Activated gamma-delta T cell treated with anti-CD3 and anti-CD28 coated beads, Interleukin-2, amount 50 U/mL, for 16 hours (primary cell): ENCODE results near the gene SBK2.
"Not testable (repeated sequence)": the region's sequence is repeated elsewhere in the genome, so short reads cannot be mapped to it uniquely, and the experiment has no call there.

Experiments
- DNase-seq: peaks from one replicate; pipeline ENCODE4 v3.0.0-alpha.2; 2020; ENCODE audit warnings: low read depth

The SBK2 gene

DNA sequence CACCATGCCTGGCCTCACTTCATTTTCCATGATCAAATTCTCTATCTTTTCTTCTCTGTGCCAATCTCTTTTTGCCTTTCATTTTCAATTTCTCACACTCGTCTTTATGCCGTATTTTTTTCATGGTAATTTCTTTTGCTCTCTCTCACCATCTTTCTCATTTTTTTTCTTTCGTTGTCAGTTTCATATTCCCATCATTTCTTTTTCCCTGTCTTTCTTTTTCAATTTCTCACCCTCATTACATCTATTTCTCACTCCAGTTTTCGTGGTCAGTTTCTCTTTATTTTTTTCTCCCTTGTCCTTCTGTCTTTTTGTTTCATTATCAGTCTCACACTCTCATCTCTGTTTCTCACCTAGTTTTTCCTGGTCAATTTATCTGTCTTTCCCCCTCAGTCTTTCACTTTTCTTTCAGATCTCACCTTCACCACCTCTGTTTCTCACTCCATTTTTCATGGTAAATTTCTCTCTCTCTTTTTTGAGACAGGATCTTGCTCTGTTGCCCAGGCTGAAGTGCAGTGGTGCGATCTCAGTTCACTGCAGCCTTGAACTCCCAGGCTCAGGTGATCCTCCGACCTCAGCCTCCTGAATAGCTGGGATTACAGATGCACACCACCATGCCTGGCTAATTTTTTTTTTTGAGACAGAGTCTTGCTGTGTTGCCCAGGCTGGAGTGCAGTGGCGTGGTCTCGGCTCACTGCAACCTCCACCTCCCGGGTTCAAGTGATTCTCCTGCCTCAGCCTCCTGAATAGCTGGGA is 34.6 kb downstream of the SBK2 start:
- no peak for DNase-seq

DNA sequence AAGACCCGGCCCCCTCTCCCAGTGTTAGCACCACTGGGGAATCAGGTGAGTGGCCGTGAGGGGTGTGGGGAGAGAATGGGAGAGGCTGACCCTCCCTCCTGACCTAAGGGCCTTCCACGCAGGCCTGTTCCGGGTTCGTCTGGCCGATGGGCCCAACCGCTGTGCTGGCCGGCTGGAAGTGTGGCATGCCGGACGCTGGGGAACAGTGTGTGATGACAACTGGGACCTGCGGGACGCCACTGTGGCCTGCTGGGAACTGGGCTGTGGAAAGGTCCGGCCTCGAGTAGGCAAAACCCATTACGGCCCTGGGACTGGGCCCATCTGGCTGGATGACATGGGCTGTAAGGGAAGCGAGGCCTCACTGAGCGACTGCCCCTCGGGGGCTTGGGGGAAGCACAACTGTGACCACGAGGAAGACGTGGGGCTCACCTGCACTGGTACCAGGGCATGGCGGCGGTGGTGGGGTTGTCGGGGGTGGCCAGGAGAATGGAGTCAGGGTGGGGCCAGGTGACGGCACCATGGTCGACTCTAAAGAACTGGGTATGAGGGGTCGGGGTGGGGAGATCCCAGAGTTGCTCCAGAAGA is 36.5 kb downstream of the SBK2 start:
- no peak for DNase-seq

DNA sequence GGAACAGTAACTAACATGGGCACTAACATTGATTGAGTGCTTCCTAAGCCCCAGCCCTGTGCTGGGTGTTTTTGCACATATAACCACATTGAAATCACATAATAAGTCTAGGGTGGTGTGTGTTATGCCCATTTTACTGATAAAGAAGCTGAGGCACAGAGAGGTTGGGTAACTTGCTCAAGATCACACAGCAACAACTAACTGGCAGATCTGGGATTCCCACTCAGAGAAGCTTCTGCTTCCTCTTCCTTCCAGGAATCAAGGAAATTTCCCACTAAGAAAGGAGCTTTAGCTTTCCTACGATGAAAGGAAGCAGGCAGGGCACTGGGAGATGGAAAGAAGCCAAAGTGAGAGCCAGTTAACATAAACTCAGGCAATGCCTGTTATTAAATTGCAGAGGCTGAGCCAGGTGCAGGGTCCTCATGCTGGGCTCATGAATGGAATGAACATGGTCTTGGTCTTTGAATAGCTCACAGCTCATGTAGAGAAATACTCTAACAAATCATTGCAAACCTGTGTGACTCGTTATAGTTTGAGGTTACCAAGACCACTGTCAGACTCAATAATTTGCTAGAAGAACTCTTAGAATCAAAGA is 38.6 kb downstream of the SBK2 start:
- DNase-seq, result no peak

DNA sequence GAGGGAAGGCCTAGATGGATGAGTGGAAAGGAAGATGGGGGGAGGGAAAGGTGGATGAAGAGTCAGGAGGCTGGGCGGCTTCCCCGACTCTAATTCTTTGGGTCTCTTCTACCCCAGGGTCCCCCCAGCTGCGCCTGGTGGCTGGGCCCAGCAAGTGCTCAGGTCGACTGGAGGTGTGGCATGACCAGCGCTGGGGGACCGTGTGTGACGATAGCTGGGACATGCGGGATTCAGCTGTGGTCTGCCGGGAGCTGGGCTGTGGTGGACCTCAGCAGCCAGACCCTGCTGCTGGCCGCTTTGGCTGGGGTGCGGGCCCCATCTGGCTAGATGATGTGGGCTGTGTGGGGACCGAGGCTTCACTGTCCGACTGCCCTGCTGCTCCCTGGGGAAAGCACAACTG is 39.2 kb downstream of the SBK2 start:
- no peak for DNase-seq

DNA sequence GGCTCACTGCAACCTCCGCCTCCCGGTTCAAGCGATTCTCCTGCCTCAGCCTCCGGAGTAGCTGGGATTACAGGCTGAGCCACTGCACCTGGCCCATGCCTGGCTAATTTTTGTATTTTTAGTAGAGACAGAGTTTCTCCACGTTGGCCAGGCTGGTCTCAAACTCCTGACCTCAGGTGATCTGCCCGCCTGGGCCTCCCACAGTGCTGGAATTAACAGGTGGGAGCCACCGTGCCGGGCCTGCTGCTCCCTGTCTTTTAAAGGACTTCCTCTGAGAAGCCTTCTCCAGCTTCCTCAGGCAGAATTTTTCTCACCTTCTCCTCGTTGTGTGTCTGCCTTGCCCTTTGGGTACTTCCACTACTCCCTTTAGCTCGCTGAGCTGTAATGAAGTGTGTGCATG is 40.1 kb downstream of the SBK2 start:
- not testable (repeated sequence) for DNase-seq

DNA sequence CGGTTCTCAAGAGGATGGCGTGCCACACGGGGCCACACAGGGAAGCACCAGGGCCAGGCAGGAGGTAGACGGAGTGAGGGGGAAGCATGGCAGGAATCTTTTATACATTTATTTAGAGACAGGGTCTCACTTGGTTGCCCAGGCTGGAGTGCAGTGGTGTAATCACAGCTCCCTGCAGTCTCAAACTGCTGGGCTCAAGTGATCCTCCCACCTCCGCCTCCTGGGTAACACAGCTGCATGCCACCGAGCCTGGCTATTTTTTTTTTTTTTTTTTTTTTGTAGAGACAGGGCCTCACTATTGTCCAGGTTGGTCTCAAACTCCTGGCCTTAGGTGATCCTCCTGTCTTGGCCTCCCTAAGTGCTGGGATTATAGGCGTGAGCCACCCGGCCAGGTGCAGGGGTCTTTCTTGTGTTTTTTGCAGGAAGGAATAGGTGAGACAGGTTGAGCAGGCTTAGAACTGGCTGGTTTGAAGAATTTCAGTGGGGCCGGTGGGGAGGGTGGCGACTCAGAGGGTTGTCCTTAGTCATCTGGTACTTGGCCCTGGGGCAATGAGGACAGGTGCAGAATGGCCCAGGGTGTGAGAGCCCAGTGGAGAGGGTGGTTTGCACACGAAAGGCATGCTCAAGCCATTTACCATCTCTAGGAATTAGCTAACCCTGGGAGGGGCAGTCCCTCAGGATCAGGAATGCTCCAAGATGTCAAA is 41.1 kb downstream of the SBK2 start:
- no peak for DNase-seq

DNA sequence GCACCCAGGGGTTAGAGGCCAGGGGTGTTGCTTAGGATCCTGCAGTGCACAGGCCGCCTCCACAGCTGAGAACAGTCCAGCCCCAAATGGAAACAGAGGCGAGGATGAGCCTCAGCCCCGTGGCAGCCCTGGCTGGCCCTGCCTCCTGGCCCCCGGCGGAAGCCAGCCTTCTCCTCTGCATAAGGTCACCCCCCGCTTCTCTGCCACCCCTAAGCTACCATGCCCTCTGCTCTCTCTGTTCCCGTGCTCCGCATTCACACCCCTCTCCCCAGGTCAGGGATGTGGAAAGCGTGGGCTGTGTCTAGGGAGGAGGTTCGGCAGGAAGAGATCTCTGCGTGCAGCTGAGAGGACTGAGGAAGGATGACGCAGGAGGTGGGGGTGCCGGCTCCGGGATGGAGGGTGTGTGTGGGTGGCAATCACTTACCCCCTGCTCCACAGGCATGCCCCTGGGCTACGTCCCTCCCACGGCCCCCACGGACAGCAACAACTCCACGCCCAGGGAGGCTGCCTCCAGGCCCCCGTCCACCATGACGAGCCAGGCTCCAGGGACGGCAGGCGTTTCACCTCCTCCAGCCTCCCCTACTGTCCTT is 42.7 kb downstream of the SBK2 start:
- no peak for DNase-seq

DNA sequence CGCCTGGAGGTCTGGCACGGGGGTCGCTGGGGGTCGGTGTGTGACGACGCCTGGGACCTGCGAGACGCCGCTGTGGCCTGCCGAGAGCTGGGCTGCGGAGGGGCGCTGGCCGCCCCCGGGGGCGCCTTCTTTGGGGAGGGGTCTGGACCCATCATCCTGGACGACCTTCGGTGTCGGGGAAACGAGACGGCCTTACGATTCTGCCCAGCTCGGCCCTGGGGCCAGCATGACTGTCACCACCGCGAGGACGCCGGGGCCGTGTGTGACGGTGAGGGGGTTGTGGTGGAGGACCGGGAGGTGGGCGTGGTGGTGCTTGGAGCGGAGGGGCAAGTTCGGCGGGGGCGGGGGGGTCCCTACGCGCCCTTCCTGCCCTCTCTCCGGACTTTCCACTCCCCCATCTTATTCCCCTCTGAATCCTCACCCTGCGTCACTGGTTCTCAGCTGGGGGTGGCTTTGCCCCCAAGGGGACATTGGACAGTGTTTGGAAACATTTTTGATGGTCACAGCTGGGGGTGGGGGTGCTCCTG is 43.2 kb downstream of the SBK2 start:
- DNase-seq, result no peak

DNA sequence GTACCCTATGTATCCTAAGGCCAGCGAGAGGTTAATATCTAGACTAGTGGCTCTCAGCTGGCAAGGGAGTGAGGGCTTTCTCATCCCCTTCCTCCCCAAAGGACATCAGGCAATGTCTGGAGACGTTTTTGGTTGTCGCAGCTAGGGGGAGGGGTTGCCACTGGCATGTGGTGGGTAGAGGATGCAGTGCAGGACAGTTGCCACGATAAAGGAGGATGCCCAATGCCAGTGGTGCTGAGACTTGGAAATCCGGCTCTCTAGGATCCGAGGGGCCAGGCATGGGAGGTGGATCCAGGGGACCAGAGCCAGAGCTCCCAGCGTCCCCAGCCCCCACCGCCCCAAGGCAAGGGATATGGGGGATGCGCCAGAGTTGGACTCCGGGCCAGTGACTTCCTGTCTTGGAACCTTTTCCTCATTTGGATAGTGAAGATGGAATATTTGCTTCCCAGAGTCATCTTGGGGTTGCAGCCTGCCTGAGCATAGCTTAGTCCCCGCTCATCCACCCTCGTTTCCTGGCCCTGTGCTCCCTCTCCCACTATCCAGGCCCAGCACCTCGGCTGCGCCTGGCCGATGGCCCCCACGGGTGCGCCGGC is 43.8 kb downstream of the SBK2 start:
- no peak for DNase-seq

DNA sequence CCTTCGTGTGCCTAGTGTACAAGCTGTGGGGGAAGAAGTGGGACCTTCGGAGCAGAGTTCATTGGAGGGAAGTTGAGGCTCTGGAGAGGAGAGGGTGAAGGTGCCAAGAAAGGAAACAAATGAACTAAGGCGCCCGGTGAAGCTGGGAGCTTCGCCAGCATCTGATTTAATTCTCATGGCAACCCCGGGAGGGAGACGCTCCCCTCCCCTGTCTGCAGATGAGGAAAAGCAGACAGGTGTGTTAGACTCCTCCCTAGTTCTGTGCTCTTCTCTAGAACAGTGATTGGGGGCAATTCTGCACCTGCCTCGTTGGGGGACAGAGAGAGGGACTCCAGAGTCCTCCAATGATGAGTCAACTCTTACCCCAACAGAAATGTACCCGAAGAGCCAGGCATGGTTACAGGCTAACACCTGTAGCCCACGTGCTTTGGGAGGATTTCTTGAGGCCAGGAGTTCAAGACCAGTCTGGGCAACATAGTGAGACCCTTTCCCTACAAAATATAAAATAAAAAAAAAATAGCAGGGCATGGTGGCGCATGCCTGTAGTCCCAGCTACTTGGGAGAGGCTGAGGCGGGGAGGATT is 44.5 kb downstream of the SBK2 start:
- DNase-seq, result no peak

DNA sequence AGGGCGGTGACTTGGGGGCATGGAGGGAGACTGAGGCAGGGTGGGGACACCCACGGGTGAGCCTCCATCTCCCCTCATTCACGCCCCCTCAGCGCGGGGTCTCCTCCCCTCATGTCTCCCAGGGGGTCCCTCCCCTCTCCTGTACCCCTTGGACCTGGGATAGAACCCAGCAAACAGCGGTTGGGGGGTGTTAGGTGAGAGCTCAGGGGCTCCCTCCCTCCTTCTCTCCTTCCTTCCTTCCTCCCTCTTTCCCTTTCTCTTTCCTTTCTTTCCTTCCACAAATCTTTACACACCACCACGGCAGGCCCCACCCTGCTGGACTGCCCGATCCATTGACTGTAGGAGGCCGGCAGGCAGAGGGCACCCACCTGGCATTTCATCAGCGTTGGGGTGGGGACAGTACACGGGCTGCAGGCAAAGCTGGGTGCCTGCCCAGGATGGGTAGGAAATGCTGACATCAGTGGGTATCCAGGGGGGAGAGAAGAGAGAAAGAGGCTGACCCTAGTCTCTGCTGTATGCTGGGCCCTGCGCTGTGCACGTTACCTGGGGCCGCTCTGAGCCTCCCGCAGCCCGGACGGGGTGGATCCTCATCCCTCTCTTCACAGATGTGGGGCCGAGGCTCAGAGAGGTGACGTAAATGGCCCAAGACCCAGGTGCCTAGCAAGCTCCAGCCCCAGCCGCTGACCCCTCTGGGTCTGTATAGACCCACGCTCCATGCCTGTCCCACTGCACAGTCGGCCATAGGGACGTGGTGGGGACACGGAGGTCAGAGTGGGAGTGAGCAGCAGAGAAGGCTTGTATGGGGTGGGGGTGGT is 45.2 kb downstream of the SBK2 start:
- no peak for DNase-seq

DNA sequence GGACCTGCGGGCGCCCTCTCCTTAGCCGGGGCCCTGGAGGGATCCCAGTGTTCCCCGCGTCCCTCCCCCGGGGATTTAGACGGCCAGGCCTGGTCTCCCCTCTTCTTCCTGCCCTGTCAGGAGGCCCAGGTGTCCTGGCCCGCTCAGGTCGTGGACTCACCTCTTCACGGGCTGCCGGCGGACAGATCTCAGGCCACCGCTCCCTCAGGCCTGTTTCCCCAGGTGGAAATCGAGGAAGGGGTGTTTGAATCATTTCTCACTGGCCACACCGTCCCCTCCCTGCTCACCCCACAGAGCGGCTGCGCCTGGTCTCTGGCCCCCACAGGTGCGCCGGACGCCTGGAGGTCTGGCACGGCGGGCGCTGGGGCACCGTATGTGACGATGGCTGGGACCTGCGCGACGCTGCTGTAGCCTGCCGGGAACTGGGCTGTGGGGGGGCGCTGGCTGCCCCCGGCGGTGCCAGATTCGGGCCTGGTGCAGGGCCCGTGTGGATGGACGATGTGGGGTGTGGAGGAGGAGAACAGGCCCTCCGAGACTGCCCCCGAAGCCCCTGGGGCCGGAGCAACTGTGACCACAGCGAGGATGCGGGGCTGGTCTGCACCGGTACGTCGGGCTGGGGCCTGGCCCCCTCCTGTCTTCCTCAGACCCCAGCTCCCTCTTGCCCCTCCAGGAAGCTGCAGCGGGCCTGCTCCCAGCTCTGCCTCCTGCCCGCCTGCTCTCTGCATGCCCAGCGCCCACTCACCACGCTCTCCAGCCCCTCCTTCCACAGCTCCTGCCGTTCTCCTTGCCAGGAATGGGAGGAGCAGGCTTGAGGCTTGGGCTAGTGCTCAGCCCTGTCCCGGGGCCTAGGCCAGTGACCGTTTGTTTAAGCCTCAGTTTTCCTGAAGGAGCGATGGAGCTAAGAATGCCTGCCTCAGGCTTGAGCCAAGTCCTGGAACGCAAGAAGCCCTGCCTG is 46.2 kb downstream of the SBK2 start:
- no peak for DNase-seq

DNA sequence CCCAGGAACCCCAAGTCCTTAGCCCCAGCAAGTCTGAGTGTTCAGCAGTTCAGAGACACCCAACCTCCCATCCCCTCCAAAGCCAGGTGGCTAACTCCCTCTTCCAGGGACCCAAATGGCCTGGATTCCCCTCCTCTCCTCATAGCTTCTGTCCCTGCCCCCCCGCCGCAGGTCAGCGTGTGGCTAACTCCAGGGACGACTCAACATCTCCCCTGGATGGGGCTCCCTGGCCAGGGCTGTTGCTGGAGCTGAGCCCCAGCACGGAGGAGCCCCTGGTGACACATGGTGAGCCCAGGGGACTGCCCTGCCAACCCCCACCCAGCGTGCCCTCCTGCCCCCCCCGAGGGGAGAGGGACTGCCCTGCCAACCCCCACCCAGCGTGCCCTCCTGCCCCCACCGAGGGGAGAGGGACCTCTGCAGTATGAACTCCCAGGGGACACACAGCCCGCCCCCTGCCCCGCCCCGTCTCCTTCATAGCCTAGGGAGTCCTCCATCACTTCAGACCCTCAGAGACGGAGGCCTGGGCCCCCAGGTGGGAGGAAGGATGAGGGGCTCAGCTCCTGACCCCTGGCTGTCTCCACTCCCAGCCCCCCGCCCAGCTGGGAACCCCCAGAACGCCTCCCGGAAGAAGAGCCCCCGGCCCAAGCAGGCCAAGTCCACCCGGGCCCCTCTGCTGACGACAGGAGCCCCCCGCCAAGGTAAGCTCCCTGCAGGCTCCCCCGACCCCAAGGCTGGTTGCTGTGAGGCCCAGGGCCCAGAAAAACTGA is 47.0 kb downstream of the SBK2 start:
- no peak for DNase-seq

DNA sequence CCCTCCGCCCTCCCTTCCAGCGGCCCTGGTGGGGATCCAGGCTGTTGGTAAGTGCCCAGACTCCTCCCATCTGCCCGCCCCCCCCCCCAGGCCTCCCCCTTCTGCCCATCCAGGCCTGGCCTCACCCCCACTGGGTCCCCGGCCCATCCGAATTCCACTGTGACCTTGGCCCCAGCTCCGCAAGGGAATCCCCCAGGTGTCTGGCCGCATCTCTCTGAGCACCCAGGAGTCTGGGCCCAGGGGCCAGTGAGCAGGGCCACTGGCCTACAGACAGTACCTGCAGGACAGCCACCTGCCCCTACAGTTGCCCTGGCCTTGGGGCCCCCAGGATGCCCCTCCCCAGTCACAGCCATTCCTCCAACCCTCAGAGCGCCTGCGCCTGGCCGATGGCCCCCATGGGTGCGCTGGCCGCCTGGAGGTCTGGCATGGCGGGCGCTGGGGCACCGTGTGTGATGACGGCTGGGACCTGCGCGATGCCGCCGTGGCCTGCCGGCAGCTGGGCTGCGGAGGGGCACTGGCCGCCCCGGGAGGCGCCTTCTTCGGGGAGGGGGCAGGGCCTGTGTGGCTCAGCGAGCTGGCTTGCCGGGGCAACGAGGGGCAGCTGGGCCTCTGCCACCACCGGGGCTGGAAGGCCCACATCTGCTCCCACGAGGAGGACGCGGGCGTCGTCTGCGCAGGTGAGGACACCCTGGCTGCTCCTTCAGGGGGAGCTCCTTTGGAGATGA is 47.8 kb downstream of the SBK2 start:
- no peak for DNase-seq

DNA sequence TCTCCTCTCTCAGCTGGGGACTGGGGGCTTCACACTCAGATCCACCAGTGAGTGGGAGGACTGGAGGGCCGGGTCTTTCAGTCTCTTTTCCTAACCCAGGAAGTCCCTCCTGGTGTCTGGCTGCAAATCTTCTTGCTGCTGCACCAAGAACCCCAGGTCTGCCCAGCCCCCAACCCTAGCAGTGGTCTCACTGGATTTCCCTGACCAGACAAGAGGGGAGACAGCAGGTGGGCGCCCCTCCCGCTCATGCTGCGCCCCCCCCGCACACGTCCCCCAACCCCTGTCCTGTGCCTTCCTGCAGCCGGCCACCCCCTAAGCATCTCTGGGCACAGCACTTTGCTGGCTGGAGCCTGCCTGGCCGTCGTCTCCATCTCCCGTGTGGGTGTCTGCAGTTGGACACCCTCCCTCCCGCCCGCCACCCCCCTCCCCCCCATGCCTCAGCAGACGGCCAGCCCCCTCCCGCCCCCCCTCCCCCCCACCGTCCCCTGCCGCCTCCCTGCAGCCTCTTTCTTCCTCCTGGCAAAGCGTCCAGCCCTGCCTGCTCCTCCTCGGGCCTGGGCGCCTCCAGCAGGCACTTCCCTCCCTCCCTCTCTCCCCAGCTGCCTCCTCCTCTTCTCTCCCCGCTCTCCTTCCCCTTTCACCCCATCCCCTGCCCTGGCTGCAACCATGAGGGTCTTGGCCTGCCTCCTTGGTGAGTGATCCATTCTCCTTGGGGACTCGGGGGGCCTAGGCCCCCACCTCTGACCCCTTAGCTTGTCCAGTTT is 48.8 kb downstream of the SBK2 start, which contains the start of gene SSC5D:
Gene SSC5D (plus strand): TSS at position 513 of the 764 bp plus-strand sequence. CDS start 154 bp downstream, at position 667.
- DNase-seq, result no peak

DNA sequence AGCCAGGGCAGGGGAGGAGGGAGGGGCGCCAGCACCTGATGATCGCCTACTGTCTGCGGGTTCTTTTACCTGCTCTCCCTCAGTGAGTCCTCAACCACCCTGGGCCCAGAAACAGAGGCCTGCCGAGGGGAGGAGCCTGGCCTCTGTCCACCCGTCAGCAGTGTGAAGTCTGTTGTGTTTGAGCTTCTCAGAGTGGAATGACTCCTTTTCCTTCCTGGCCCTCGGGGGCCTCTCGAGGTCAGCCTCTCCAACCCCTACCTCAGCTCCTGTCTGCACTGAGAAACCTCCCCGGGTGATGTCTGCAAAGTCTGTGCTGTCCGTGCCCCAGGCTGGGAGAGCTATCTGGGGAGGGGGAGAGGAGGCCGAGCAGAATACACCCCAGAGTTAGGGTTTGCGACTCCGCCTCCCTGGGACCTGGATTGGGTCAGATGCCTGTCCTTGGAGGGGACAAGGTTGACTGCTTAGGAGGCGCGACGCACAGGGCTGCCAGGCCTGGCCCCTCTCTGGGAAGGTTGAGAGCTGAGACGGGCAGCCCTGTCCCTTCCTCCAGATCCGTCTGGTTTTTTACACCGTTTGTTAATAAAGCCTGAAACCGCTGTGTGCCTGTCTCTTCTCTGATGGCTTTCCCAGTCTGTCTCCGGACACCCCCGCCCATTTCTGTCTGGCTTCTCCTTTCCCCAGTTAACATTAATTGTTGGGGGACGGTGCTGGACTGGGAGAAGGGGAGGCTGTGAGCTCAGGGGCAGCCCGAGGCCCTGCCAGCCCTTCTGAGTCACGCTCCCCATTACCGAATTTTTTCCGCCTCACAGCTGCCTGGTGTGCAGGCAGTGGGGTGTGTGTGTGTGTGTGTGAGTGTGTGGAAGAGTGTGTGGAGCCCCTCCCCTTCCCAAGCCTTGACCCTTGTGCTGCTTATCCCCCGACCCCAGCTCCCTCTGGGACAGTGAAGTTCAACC is 49.7 kb downstream of the SBK2 start:
- no peak for DNase-seq
